Mononuclear cell (primary cell): ENCODE data around the gene COMTD1. TPM values are rescaled to one million over a fixed set of nuclear protein-coding genes. Genes with fewer than 3 reads are reported as not detected.

Source experiments
- H3K27me3 ChIP-seq: 2 replicates; pipeline ENCODE4 v1.6.0; 2011; ENCODE audit warnings: low read length, control low read depth; ENCODE audit not compliant: insufficient read depth
- H3K4me1 ChIP-seq: 2 replicates; pipeline ENCODE4 v1.5.1; 2011; ENCODE audit warnings: mild to moderate bottlenecking, low read length, control low read depth; ENCODE audit not compliant: insufficient read depth
- H3K4me3 ChIP-seq: 2 replicates; pipeline ENCODE4 v1.5.1; 2011; ENCODE audit warnings: mild to moderate bottlenecking, low read length, moderate library complexity
- H3K9me3 ChIP-seq: 2 replicates; pipeline ENCODE4 v1.5.1; 2011; ENCODE audit warnings: low read depth, mild to moderate bottlenecking, control low read depth, low read length
- total RNA-seq: library from RNA; depleted of rRNA; stranded (reverse); fragments of >200 nt; gene quantifications from one replicate; pipeline ENCODE4 v1.2.3, GENCODE V29; 2012

The COMTD1 gene
- 6.5 TPM for total RNA-seq

DNA sequence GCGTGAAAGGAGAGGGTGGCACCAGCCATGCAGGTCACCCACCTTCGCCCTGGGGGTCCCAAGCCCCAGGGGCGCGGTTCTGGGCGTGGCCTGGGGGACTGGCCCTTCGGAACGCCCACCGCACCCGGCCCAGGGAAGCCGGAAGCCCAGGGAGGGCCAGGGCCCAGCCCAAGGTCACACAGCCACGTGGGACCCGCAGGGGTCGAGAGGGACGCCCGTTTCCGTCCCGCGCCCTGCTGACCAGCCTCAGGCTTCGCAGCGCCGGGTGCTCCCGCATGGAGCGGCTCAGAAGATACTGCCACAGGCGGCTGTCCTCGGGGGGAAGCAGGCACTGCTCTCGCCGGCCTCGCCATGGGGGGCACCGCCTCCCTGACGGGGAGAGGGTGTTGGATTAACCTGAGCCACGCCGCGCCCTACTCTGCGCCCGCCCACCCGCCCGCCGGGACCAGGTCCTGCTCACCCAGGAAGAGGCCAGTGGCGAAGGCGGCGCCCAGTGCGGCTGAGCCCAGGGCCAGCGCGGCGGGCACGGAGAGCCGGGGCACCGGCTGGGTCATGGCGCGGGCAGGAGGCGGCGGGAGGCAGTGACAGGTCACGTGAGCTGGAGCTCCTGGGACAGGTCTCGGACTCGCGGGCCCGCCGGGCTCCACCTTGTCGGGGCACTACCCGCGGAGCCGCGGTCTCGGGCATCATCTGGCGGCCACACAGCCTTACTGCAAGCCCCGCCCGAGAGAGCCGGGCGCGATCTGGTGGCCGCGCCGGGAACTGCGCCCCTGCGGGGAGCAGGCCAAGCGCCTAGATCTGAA lies at the start of gene COMTD1:
TSS of gene COMTD1 (minus strand) at position 583 of the 803 bp plus-strand sequence. CDS start at position 554, 29 bp downstream.
- Histone ChIP-seq H3K4me3 (peak within 1 kb of the TSS; percentile 59), H3K27me3 (no peaks in the 10 kb centered on the region), H3K9me3 (no peaks in the 10 kb centered on the region), H3K4me1 (peaks cover 21% of the 10 kb centered on the region)

DNA sequence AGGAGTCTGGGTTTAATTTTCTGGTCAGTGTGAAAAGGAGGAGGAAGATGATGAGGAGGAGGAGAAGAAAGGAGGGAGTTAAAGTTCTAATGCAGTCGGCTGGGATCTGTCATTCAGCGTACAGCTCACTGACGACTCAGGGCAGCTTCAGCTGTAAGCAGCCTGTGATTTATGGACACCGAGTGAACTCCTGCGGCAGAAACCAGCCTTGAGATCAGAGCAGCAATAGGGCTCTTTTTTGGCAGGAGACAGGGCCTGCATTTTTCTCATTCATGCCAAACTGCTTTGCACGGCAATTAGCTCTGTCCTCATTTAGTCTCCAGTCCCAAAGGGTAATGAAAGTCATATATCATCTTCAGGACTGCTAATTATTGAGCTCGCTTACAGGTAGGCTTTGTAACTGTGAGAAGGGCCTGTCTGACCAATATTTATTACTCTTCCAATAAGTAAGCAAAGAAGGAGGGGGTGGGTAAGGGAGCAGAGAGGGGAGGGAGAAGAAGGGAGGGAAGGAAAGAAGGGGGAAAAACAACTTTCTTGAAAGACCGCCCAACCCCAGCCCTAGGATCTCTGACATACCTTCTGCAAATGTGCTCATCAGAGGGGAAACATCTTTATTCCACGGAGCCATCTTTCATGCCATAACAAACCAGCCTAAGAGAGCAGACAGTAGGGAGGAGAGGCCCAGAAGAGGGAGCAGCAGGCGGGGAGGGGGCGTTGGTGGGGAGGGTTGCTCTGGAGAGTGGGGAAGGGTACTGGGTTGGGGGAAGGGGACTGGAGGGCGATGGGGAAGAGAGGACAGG lies 48.1 kb upstream of the COMTD1 start:
- Histone ChIP-seq H3K9me3 (no peaks in the 10 kb centered on the region), H3K27me3 (no peaks in the 10 kb centered on the region), H3K4me3 (no peak overlapping the region), H3K4me1 (no peaks in the 10 kb centered on the region)

DNA sequence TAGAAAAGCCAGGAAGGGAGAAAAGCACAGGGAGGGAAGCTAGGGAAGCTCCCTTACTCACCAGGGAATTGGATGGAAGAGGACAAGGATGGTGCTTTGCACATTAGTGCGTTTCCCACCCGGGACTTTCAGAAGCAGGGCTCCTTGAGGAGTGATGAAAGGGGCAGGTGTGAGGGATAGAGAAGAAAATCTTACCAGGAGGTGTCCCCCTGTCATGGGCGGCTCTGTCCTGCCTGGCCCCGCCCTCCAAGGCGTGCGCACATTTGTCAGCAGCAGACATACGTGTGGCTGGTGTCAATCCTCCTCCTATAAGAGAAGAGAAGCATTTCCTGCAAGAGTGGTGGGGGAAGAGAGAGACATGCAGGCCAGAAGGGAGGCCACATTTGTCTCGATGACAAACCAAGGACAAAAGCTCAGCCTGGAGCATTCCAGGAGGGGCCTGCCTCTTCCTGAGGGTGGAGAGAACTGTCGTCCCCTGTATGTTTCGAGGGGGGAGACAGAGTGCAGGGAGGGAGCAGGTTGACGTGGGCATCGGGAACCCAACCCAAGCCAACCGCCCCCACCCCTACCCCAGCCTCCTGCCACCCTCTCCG lies 47.4 kb upstream of the COMTD1 start:
- Histone ChIP-seq H3K4me1 (no peaks in the 10 kb centered on the region), H3K9me3 (no peaks in the 10 kb centered on the region), H3K27me3 (no peaks in the 10 kb centered on the region), H3K4me3 (no peak overlapping the region)

- no peaks in the 10 kb centered on the region for H3K4me1 ChIP-seq
- H3K9me3 ChIP-seq: no peaks in the 10 kb centered on the region
- no peak overlapping the region for H3K4me3 ChIP-seq
- no peaks in the 10 kb centered on the region for H3K27me3 ChIP-seq
Observed at GRCh38 chr10:75281974-75282373, 46.2 kb upstream of the COMTD1 start.

GRCh38 chr10:75280236-75280635 lies 44.5 kb upstream of the COMTD1 start:
- no peaks in the 10 kb centered on the region for H3K27me3 ChIP-seq
- no peaks in the 10 kb centered on the region for H3K9me3 ChIP-seq
- no peaks in the 10 kb centered on the region for H3K4me1 ChIP-seq
- H3K4me3 ChIP-seq: no peak overlapping the region

- Histone ChIP-seq H3K4me1 (no peaks in the 10 kb centered on the region), H3K9me3 (no peaks in the 10 kb centered on the region), H3K4me3 (no peak overlapping the region), H3K27me3 (no peaks in the 10 kb centered on the region)
Observed at GRCh38 chr10:75276069-75276872, 40.5 kb upstream of the COMTD1 start.

GRCh38 chr10:75272896-75273295 lies 37.1 kb upstream of the COMTD1 start:
- H3K27me3 ChIP-seq: no peaks in the 10 kb centered on the region
- no peak overlapping the region for H3K4me3 ChIP-seq
- H3K4me1 ChIP-seq: no peaks in the 10 kb centered on the region
- no peaks in the 10 kb centered on the region for H3K9me3 ChIP-seq

GRCh38 chr10:75272094-75272493 lies 36.3 kb upstream of the COMTD1 start:
- no peak overlapping the region for H3K4me3 ChIP-seq

GRCh38 chr10:75269605-75270004 lies 33.8 kb upstream of the COMTD1 start:
- H3K9me3 ChIP-seq: no peaks in the 10 kb centered on the region
- H3K4me3 ChIP-seq: no peak overlapping the region
- no peaks in the 10 kb centered on the region for H3K4me1 ChIP-seq
- H3K27me3 ChIP-seq: no peaks in the 10 kb centered on the region

More at GRCh38 chr10:75272094-75272493, 36.3 kb upstream of the COMTD1 start:
- Histone ChIP-seq H3K27me3 (no peaks in the 10 kb centered on the region), H3K9me3 (no peaks in the 10 kb centered on the region), H3K4me1 (no peaks in the 10 kb centered on the region)

GRCh38 chr10:75266945-75267344 lies 31.2 kb upstream of the COMTD1 start:
- Histone ChIP-seq H3K4me1 (no peaks in the 10 kb centered on the region), H3K9me3 (no peaks in the 10 kb centered on the region), H3K4me3 (no peak overlapping the region), H3K27me3 (no peaks in the 10 kb centered on the region)

DNA sequence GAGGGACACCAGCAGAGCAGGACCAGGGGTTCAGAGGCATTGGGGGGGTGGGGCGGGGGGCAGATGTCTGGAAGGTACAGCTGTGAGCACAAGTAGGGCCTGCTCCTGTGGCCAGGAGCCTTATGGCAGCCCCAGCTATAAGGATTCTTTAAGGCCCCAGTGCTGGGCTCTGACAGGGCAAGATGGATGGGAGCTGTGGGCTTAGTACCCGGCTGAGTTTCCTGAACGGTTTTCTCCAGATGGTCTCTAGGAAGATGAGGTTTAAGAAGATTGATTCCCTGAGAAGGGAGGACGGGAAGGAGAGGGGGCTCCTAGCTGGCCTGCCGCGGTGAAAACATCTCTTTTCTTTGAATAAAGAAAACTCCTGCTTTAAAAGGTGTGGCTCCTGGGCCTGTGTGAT lies 30.1 kb upstream of the COMTD1 start:
- H3K4me3 ChIP-seq: no peak overlapping the region

GRCh38 chr10:75263806-75264205 lies 28.0 kb upstream of the COMTD1 start:
- H3K4me1 ChIP-seq: no peaks in the 10 kb centered on the region
- H3K27me3 ChIP-seq: no peaks in the 10 kb centered on the region
- no peaks in the 10 kb centered on the region for H3K9me3 ChIP-seq
- no peak overlapping the region for H3K4me3 ChIP-seq

More for the DNA sequence above, 30.1 kb upstream of the COMTD1 start:
- no peaks in the 10 kb centered on the region for H3K9me3 ChIP-seq
- no peaks in the 10 kb centered on the region for H3K4me1 ChIP-seq
- H3K27me3 ChIP-seq: no peaks in the 10 kb centered on the region

DNA sequence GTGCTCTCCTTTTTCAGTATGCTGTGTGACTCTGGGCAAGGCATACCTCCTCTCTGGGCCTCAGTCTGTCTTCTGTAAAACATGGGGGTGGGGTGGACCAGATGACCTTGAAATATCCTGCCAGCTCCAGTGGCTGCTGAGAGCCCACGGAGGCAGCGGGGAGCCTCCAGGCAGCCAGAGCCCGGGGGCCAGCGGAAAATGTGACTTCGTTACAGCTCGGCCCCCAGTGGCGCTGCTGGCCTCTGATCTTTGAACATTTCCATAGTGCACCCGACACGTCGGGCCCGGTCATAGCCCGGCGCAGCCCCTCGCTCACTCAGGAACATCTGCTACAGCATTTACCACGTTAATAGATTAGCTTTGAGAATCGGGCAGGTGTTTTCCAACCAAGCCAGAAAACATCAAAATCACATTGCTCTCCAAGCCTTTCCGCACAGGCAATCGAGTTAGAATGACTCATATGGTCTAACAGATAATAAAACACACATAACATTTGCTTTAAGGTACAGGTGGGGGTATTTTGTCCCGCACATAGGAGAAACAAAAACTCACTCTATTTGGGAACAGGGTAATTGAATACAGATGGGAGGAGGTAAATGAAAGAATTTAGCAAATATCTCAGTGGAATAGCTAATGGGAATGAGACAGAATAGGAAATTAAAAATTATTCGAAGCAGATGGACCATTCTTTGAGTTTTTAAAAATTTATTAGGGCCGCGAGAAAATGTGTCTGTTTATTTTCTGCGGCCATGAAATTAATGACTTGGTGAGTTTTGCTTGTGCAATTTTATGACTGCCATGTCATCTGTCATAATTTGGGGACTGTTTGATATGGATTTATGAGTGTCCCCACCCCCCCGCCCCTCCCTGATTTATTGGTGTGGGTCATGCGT lies 26.3 kb upstream of the COMTD1 start:
- no peak overlapping the region for H3K4me3 ChIP-seq
- H3K27me3 ChIP-seq: no peaks in the 10 kb centered on the region
- no peaks in the 10 kb centered on the region for H3K4me1 ChIP-seq
- no peaks in the 10 kb centered on the region for H3K9me3 ChIP-seq

DNA sequence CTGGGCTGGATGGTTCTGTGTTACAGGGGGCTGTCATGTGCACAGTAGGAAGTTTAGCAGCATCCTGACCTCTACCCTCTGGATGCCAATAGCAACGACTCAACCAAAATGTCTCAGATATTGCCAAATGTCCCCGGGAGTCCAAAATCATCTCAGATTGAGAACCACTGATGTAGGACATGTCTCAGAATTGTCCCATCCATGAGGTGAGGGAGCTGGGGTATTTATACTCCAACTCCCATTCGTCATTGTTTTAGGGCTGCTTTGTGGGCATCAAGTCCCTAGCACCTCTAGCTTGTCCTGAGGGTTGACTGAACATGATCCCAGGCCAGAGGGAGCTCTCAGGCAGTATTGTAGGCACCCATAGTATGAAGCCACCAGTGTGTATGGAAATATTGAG lies 25.2 kb upstream of the COMTD1 start:
- no peak overlapping the region for H3K4me3 ChIP-seq
- no peaks in the 10 kb centered on the region for H3K4me1 ChIP-seq
- no peaks in the 10 kb centered on the region for H3K9me3 ChIP-seq
- no peaks in the 10 kb centered on the region for H3K27me3 ChIP-seq
